H1 (cell line): ENCODE results near the gene LILRB3. TPM values are rescaled to one million over a fixed set of nuclear protein-coding genes. Genes with fewer than 3 reads are reported as not detected.

Experiments
- CTCF ChIA-PET: fragments of 300-600 bp; sonication (Branson Sonifier 250); formaldehyde crosslinking; loops from one replicate; lab custom pipeline; 2021; ENCODE audit not compliant: partially characterized antibody; lab: Charles Lee
- POLR2A ChIA-PET: fragments of 300-600 bp; sonication (Branson Sonifier 250); formaldehyde crosslinking; loops from one replicate; lab custom pipeline; 2021; ENCODE audit warnings: inconsistent platforms; ENCODE audit not compliant: partially characterized antibody; lab: Charles Lee
- DNase-seq, 2 experiments: peaks; one replicate each; pipeline versions ENCODE4 v3.0.0 to v3.0.0-alpha.2; 2010 to 2022; ENCODE audit warnings: low spot score in 2 of 2, low read depth in 1 of 2, mixed read lengths in 1 of 2
- FAIRE-seq: peaks from 2 replicates; lab custom pipeline; 2011; peaks lifted over from hg19 to GRCh38; lab: Jason Lieb, UNC
- H2AFZ ChIP-seq: 2 replicates; pipeline ENCODE4 v1.8.1; 2012; ENCODE audit warnings: low read length, inconsistent platforms
- H2AK5ac ChIP-seq: 2 replicates; pipeline ENCODE4 v1.6.1; 2013; ENCODE audit warnings: low read depth, low read length
- H2BK120ac ChIP-seq: replicated peaks from 2 replicates; pipeline ENCODE3; 2013; ENCODE audit warnings: low read depth, low read length, inconsistent platforms
- H2BK12ac ChIP-seq: 2 replicates; pipeline ENCODE4 v1.6.1; 2013; ENCODE audit warnings: low read depth, low read length
- H2BK15ac ChIP-seq: 2 replicates; pipeline ENCODE4 v1.6.1; 2013; ENCODE audit warnings: low read length
- H2BK20ac ChIP-seq: 2 replicates; pipeline ENCODE4 v1.6.1; 2013; ENCODE audit warnings: low read length
- H2BK5ac ChIP-seq: 2 replicates; pipeline ENCODE4 v1.6.1; 2013; ENCODE audit warnings: low read depth, low read length
- H3K14ac ChIP-seq: 2 replicates; pipeline ENCODE4 v1.6.1; 2013; ENCODE audit warnings: inconsistent platforms; ENCODE audit not compliant: insufficient read length
- H3K18ac ChIP-seq: 2 replicates; pipeline ENCODE4 v1.6.1; 2013; ENCODE audit warnings: low read length; ENCODE audit errors: extremely low read depth
- H3K23ac ChIP-seq: 2 replicates; pipeline ENCODE4 v1.6.1; 2013; ENCODE audit warnings: inconsistent platforms; ENCODE audit not compliant: insufficient read length
- H3K23me2 ChIP-seq: 2 replicates; pipeline ENCODE4 v1.6.1; 2013; ENCODE audit warnings: low read depth, low read length
- H3K27ac ChIP-seq: 2 replicates; pipeline ENCODE4 v1.6.1; 2011; ENCODE audit warnings: low read depth, low read length, inconsistent platforms
- H3K27me3 ChIP-seq, 4 experiments: replicated peaks in 1 of 4; 1 replicate in 1 of 4; 2 replicates in 3 of 4; pipeline versions ENCODE4 v1.6.1 to v1.8.1; 2011 to 2013; ENCODE audit warnings: low read length in 3 of 4, mild to moderate bottlenecking in 3 of 4, inconsistent platforms in 2 of 4, mixed read lengths in 2 of 4, moderate library complexity in 1 of 4; ENCODE audit not compliant: control insufficient read depth in 3 of 4, insufficient read depth in 3 of 4; ENCODE audit errors: extremely low read depth in 1 of 4
- H3K36me3 ChIP-seq, 4 experiments: 2 replicates each; pipeline versions ENCODE4 v1.6.1 to v1.8.1; 2011 to 2013; ENCODE audit warnings: mild to moderate bottlenecking in 4 of 4, low read length in 3 of 4, moderate library complexity in 2 of 4, control low read depth in 1 of 4, inconsistent platforms in 1 of 4; ENCODE audit not compliant: insufficient read depth in 4 of 4, control insufficient read depth in 2 of 4
- H3K4ac ChIP-seq: replicated peaks from 2 replicates; pipeline ENCODE3; 2013; ENCODE audit warnings: low read length, low read depth, mixed read lengths, inconsistent platforms; ENCODE audit not compliant: insufficient read length
- H3K4me1 ChIP-seq, 4 experiments: replicated peaks in 1 of 4; 1 replicate in 1 of 4; 2 replicates in 3 of 4; pipeline versions ENCODE4 v1.6.1 to v1.8.1; 2011 to 2013; ENCODE audit warnings: low read length in 3 of 4, inconsistent platforms in 2 of 4, mixed read lengths in 1 of 4; ENCODE audit not compliant: insufficient read depth in 4 of 4, control insufficient read depth in 3 of 4
- H3K4me2 ChIP-seq, 2 experiments: 2 replicates each; pipeline versions ENCODE4 v1.6.1 to v1.8.1; 2011 to 2013; ENCODE audit warnings: low read depth in 2 of 2, low read length in 2 of 2, control low read depth in 1 of 2, inconsistent platforms in 1 of 2, mild to moderate bottlenecking in 1 of 2; ENCODE audit not compliant: insufficient read depth in 1 of 2
- H3K4me3 ChIP-seq, 4 experiments: fragments of 200-600, 300-600 bp in 1 of 4; sonication (generic), shearing (Covaris generic), sonication (Bioruptor Twin) in 1 of 4; 2 replicates each; pipeline versions ENCODE4 v1.5.1 to v1.8.1; 2011 to 2016; ENCODE audit warnings: low read length in 4 of 4, low read depth in 3 of 4, control low read depth in 2 of 4, inconsistent platforms in 2 of 4, mild to moderate bottlenecking in 2 of 4, mixed read lengths in 1 of 4, moderate library complexity in 1 of 4; ENCODE audit not compliant: insufficient read depth in 2 of 4; ENCODE audit errors: extremely low read depth in 1 of 4
- H3K56ac ChIP-seq: replicated peaks from 2 replicates; pipeline ENCODE3; 2013; ENCODE audit warnings: low read depth, mild to moderate bottlenecking, mixed read lengths, low read length, inconsistent platforms; ENCODE audit not compliant: insufficient read length
- H3K79me1 ChIP-seq: 2 replicates; pipeline ENCODE4 v1.6.1; 2013; ENCODE audit warnings: low read depth, low read length, control low read depth
- H3K79me2 ChIP-seq, 2 experiments: 2 replicates each; pipeline versions ENCODE4 v1.6.1 to v1.8.1; 2012 to 2013; ENCODE audit warnings: low read length in 2 of 2, mild to moderate bottlenecking in 2 of 2, inconsistent platforms in 1 of 2; ENCODE audit not compliant: insufficient read depth in 2 of 2, control insufficient read depth in 1 of 2
- H3K9ac ChIP-seq, 4 experiments: replicated peaks in 1 of 4; 1 replicate in 1 of 4; 2 replicates in 3 of 4; pipeline versions ENCODE4 v1.6.1 to v1.8.1; 2011 to 2013; ENCODE audit warnings: low read depth in 3 of 4, low read length in 3 of 4, control low read depth in 2 of 4, mild to moderate bottlenecking in 2 of 4, moderate library complexity in 2 of 4, inconsistent platforms in 1 of 4; ENCODE audit errors: extremely low read depth in 1 of 4
- H3K9me3 ChIP-seq, 2 experiments: 2 replicates each; pipeline versions ENCODE4 v1.6.1 to v1.8.1; 2012 to 2013; ENCODE audit warnings: mild to moderate bottlenecking in 2 of 2, moderate library complexity in 2 of 2, control low read depth in 1 of 2, inconsistent platforms in 1 of 2, low read depth in 1 of 2, low read length in 1 of 2, mixed read lengths in 1 of 2; ENCODE audit not compliant: insufficient read depth in 2 of 2
- H4K20me1 ChIP-seq, 2 experiments: replicated peaks in 1 of 2; 2 replicates each; pipeline versions ENCODE3 to v1.8.1; 2011 to 2013; ENCODE audit warnings: inconsistent platforms in 2 of 2, low read length in 2 of 2, mild to moderate bottlenecking in 1 of 2; ENCODE audit not compliant: insufficient read depth in 2 of 2, control insufficient read depth in 1 of 2
- H4K5ac ChIP-seq: 2 replicates; pipeline ENCODE4 v1.6.1; 2013; ENCODE audit warnings: low read length, low read depth, mixed read lengths, inconsistent platforms; ENCODE audit not compliant: insufficient read length
- H4K8ac ChIP-seq: 2 replicates; pipeline ENCODE4 v1.8.0; 2013; ENCODE audit warnings: mild to moderate bottlenecking, moderate library complexity, low read length, inconsistent platforms; ENCODE audit not compliant: insufficient read depth; ENCODE audit errors: extremely low read depth
- H4K91ac ChIP-seq: replicated peaks from 2 replicates; pipeline ENCODE3; 2013; ENCODE audit warnings: low read length, mixed read lengths, inconsistent platforms; ENCODE audit not compliant: insufficient read length
- BACH1 ChIP-seq: IDR thresholded peaks from 2 replicates; pipeline ENCODE4 v1.6.1; 2012; ENCODE audit warnings: low read length, improper control_type of control experiment
- BRCA1 ChIP-seq: IDR thresholded peaks from 2 replicates; pipeline ENCODE4 v1.6.1; 2012; ENCODE audit warnings: low read depth, low read length, improper control_type of control experiment
- CEBPB ChIP-seq: IDR thresholded peaks from 2 replicates; pipeline ENCODE4 v1.6.1; 2012; ENCODE audit warnings: low read depth, low read length
- EZH2 ChIP-seq: fragments of 200-600 bp; sonication (generic); IDR thresholded peaks from 2 replicates; pipeline ENCODE4 v1.7.1; 2012; ENCODE audit warnings: low read depth, mild to moderate bottlenecking, moderate library complexity, low read length, inconsistent platforms; ENCODE audit not compliant: severe bottlenecking
- GTF2F1 ChIP-seq: IDR thresholded peaks from 2 replicates; pipeline ENCODE4 v1.6.1; 2012; ENCODE audit warnings: low read depth, low read length, improper control_type of control experiment, borderline replicate concordance
- HDAC6 ChIP-seq: IDR thresholded peaks from one replicate; pipeline ENCODE4 v1.7.1; 2012; ENCODE audit warnings: low read depth, mild to moderate bottlenecking, inconsistent platforms, low read length, moderate library complexity
- JUND ChIP-seq: IDR thresholded peaks from 2 replicates; pipeline ENCODE4 v1.6.1; 2011; ENCODE audit warnings: mild to moderate bottlenecking, improper control_type of control experiment, low read length
- MAFK ChIP-seq: IDR thresholded peaks from 2 replicates; pipeline ENCODE4 v1.6.1; 2012; ENCODE audit warnings: low read depth, mild to moderate bottlenecking, improper control_type of control experiment, low read length
- POLR2A ChIP-seq, 2 experiments: IDR thresholded peaks; 1 replicate in 1 of 2; 2 replicates in 1 of 2; pipeline ENCODE4 v1.6.1; 2011; ENCODE audit warnings: low read depth in 2 of 2, low read length in 2 of 2, mild to moderate bottlenecking in 2 of 2; ENCODE audit errors: control extremely low read depth in 1 of 2
- POU5F1 ChIP-seq: IDR thresholded peaks from 2 replicates; pipeline ENCODE4 v1.6.1; 2011; ENCODE audit warnings: low read depth, mild to moderate bottlenecking, low read length, moderate library complexity
- SIX5 ChIP-seq: IDR thresholded peaks from 2 replicates; pipeline ENCODE4 v1.6.1; 2011; ENCODE audit warnings: mild to moderate bottlenecking, low read depth, low read length
- TEAD4 ChIP-seq: IDR thresholded peaks from 2 replicates; pipeline ENCODE4 v1.6.1; 2012; ENCODE audit warnings: low read depth, low read length, inconsistent platforms, mixed read lengths
- whole genome bisulfite sequencing, 2 experiments: shearing (Covaris generic) in 1 of 2; methylation state at CpG; one replicate each; pipeline versions ENCODE4 v1.1.6 to v1.1.7; 2013 to 2015; ENCODE audit warnings: low lambda C conversion rate in 2 of 2, mixed read lengths in 2 of 2, inconsistent platforms in 1 of 2, low coverage in 1 of 2, missing lambda C conversion rate in 1 of 2; ENCODE audit not compliant: insufficient replicate concordance in 2 of 2, insufficient coverage in 1 of 2, insufficient read length in 1 of 2; ENCODE audit errors: extremely low coverage in 1 of 2, missing lambda C conversion rate in 1 of 2; 5-methylcytosine and 5-hydroxymethylcytosine counted together
- polyA plus RNA-seq, 7 experiments: library from polyadenylated mRNA; depleted of rRNA in 3 of 7; stranded (reverse) in 5 of 7; unstranded in 2 of 7; fragments of >200 nt in 5 of 7; fragments of 200-250 nt in 2 of 7; gene quantifications; 1 replicate in 5 of 7; 2 replicates in 1 of 7; 4 replicates in 1 of 7; pipeline versions ENCODE4 v1.2.1 to v1.2.3, GENCODE V29; 2011 to 2013; ENCODE audit warnings: missing spikeins in 2 of 7, mixed read lengths in 2 of 7
- total RNA-seq: library from RNA; stranded (reverse); fragmentation: NEBNext Ultra II Directional; extraction: Animal tissue kit (Norgen Biotek cat#: 25700); gene quantifications from 2 replicates; pipeline ENCODE4 v1.2.1, GENCODE V29; 2021
- TF ChIP-seq, protein P1 (sequence below): IDR thresholded peaks from 2 replicates; pipeline ENCODE4 v1.6.1; 2011; ENCODE audit warnings: low read depth, mild to moderate bottlenecking, low read length; ENCODE audit not compliant: insufficient read depth
- TF ChIP-seq, protein P2 (sequence below): IDR thresholded peaks from 2 replicates; pipeline ENCODE4 v1.6.1; 2011; ENCODE audit warnings: low read length, improper control_type of control experiment

The LILRB3 gene
- total and polyA plus RNA-seq, 2 of the 8 experiments (the other 6 are each of a cell fraction or from before 2014, with no cell fraction given), result not detected

DNA sequence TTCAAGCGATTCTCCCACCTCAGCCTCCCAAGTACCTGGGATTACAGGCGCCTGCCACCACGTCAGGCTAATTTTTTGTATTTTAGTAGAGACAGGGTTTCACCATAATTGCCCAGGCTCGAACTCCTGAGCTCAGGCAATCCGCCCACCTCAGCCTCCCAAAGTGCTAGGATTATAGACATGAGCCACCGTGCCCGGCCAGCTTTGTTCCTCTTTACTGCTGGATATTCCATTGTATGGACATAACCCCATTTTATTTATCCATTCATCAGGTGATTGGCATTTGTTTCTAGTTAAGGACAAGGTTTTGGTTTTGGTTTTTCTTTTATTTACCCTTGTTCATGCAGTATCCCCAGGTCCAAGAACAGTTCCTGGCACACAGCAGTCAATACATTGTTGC, 26.3 kb downstream of the LILRB3 start:
- H2BK120ac ChIP-seq, result no peak overlapping the region
- H3K23me2 ChIP-seq, result peaks cover 5% of the 10 kb centered on the region
- no peak overlapping the region for H2AK5ac ChIP-seq
- peaks cover 5 to 17% of the 10 kb centered on the region in 2 experiments for H3K79me2 ChIP-seq
- H3K14ac ChIP-seq, result no peak overlapping the region
- H3K27me3 ChIP-seq, result no peaks in the 10 kb centered on the region
- H4K91ac ChIP-seq, result no peak overlapping the region
- H3K9ac ChIP-seq, result no peak overlapping the region
- H3K27ac ChIP-seq, result no peak overlapping the region
- peaks cover 3 to 7% (median 5%) of the 10 kb centered on the region in 4 experiments; a peak in 4 of 7 replicates for H3K4me1 ChIP-seq
- ChIA-PET POLR2A (interaction anchor here (0.7 to 28.7 kb wide), 4 partner anchors 7 to 40 kb away, joined by 3 to 909 read pairs (median 458); partner anchors contain the start of genes MBOAT7, RPS9 and TSEN34), CTCF (interaction anchor here (0.6 to 0.7 kb wide), 3 partner anchors 9 to 660 kb away, joined by 3 read pairs; no protein-coding TSS in a partner anchor)
- no peak overlapping the region for H3K4ac ChIP-seq
- FAIRE-seq (no peak), DNase-seq (no peak)
- no peak overlapping the region for H2BK12ac ChIP-seq
- peaks cover 3 to 22% (median 7%) of the 10 kb centered on the region in 4 experiments; a peak in 7 of 8 replicates for H3K36me3 ChIP-seq
- no peak overlapping the region for H2BK5ac ChIP-seq
- H3K56ac ChIP-seq, result no peak overlapping the region
- H4K8ac ChIP-seq, result no peak overlapping the region
- H3K23ac ChIP-seq, result no peak overlapping the region
- H3K18ac ChIP-seq, result no peak overlapping the region
- 88% methylated on average over 7 of the region's 7 CpGs; no CpG with 5 or more reads in 1 of the 2 experiments for WGBS, 2 experiments
- no peaks in the 10 kb centered on the region for H3K9me3 ChIP-seq
- no peak overlapping the region for H2AFZ ChIP-seq
- H4K5ac ChIP-seq, result no peak overlapping the region
- no peak overlapping the region for H3K4me2 ChIP-seq
- H3K79me1 ChIP-seq, result peaks cover 5% of the 10 kb centered on the region
- peaks cover 2 to 4% of the 10 kb centered on the region in 2 experiments for H4K20me1 ChIP-seq
- no peak overlapping the region for H2BK20ac ChIP-seq
- H3K4me3 ChIP-seq, result no peak overlapping the region
- no peak overlapping the region for H2BK15ac ChIP-seq
- no peak for TF ChIP-seq GTF2F1
- TF ChIP-seq SIX5, result no peak
- no peak for TF ChIP-seq CEBPB
- TF ChIP-seq, protein P1, sequence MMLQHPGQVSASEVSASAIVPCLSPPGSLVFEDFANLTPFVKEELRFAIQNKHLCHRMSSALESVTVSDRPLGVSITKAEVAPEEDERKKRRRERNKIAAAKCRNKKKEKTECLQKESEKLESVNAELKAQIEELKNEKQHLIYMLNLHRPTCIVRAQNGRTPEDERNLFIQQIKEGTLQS, result no peak
- TF ChIP-seq POU5F1, result no peak
- no peak for TF ChIP-seq TEAD4
- TF ChIP-seq JUND, result no peak
- no peak for TF ChIP-seq HDAC6
- no peak for TF ChIP-seq EZH2
- TF ChIP-seq, protein P2, sequence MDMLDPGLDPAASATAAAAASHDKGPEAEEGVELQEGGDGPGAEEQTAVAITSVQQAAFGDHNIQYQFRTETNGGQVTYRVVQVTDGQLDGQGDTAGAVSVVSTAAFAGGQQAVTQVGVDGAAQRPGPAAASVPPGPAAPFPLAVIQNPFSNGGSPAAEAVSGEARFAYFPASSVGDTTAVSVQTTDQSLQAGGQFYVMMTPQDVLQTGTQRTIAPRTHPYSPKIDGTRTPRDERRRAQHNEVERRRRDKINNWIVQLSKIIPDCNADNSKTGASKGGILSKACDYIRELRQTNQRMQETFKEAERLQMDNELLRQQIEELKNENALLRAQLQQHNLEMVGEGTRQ, result no peak
- no peak for TF ChIP-seq MAFK
- no peak for TF ChIP-seq BRCA1
- TF ChIP-seq BACH1, result no peak
- TF ChIP-seq POLR2A (IDR thresholded peaks at IDR 0.05; ENCODE audit: control extremely low read depth in 1 of 2, low read depth in 2 of 2, low read length in 2 of 2), result no peak
- TF ChIP-seq, all 59 proteins: peak for 0
